Measurements from ENCODE around the gene TRIO.

The TRIO gene

GRCh38 chr5:14471507-14471906, 328.4 kb downstream of the TRIO start:
- no peak for DNase-seq

- no peak for DNase-seq
These were observed 329.9 kb downstream of the TRIO start for GRCh38 chr5:14472986-14473567.

- DNase-seq: no peak
These were observed 331.9 kb downstream of the TRIO start for GRCh38 chr5:14475045-14475444.

GRCh38 chr5:14476786-14477435, 333.8 kb downstream of the TRIO start:
- DNase-seq: no peak

GRCh38 chr5:14479143-14479696, 336.1 kb downstream of the TRIO start:
- no peak for DNase-seq

GRCh38 chr5:14481349-14481748, 338.2 kb downstream of the TRIO start:
- DNase-seq: no peak

- no peak for DNase-seq
These were observed 338.9 kb downstream of the TRIO start for GRCh38 chr5:14482085-14482484.

- no peak for DNase-seq
These were observed 340.5 kb downstream of the TRIO start for GRCh38 chr5:14483504-14484157.

GRCh38 chr5:14486486-14486885, 343.3 kb downstream of the TRIO start:
- DNase-seq: no peak

- no peak for DNase-seq
These were observed 344.1 kb downstream of the TRIO start for GRCh38 chr5:14486996-14487896.

GRCh38 chr5:14487897-14488570, 344.9 kb downstream of the TRIO start:
- DNase-seq: no peak

- DNase-seq: no peak
These were observed 345.6 kb downstream of the TRIO start for GRCh38 chr5:14488709-14489108.

GRCh38 chr5:14489643-14490042, 346.5 kb downstream of the TRIO start:
- DNase-seq: no peak

- peak in 1 of 2 donors; percentile 36 for DNase-seq
These were observed 347.2 kb downstream of the TRIO start for GRCh38 chr5:14490309-14490711.

GRCh38 chr5:14491015-14491915, 348.1 kb downstream of the TRIO start:
- DNase-seq: no peak

GRCh38 chr5:14492331-14492964, 349.3 kb downstream of the TRIO start:
- DNase-seq: no peak

GRCh38 chr5:14495301-14495700, 352.2 kb downstream of the TRIO start:
- no peak for DNase-seq

GRCh38 chr5:14497311-14497710, 354.2 kb downstream of the TRIO start:
- no peak for DNase-seq

GRCh38 chr5:14501353-14502293, 358.5 kb downstream of the TRIO start:
- no peak for DNase-seq

- no peak for DNase-seq
These were observed 359.1 kb downstream of the TRIO start for GRCh38 chr5:14502294-14502690.
